K562 (cell line): ENCODE measurements around the gene LBH. TPM values are rescaled to one million over a fixed set of nuclear protein-coding genes. Genes with fewer than 3 reads are reported as not detected.
A peak's percentile ranks its signal among the peaks of the same experiment; 100 is the strongest.

Experiments used
- ATAC-seq: fragments of 200-7000 bp; cut with Tn5 transposase; 3 replicates; pipeline ENCODE4 v1.9.1; 2020; ENCODE audit warnings: moderate library complexity
- BruUV-seq: library from RNA; stranded (reverse); fragments of 400-500 nt; replicated peaks from 2 replicates; lab custom pipeline; 2021; lab: Mats Ljungman, UMichigan
- CTCF ChIA-PET: fragments of 300-600 bp; formaldehyde crosslinking; extraction: SDS; loops from one replicate; lab custom pipeline; 2021; ENCODE audit warnings: low intra/inter-chr PET ratio; lab: Yijun Ruan, JAX
- POLR2A ChIA-PET: fragments of 300-600, 350-650 bp; sonication (Branson Sonifier 250); formaldehyde crosslinking; extraction: SDS; loops from one replicate; lab custom pipeline; 2021; ENCODE audit warnings: antibody characterized with exemption, inconsistent platforms; lab: Yijun Ruan, JAX
- DNase-seq, 4 experiments: peaks; one replicate each; pipeline versions ENCODE4 v3.0.0 to v3.0.0-alpha.2; 2011 to 2018; ENCODE audit warnings: low spot score in 3 of 4, mixed read lengths in 3 of 4; ENCODE audit errors: extremely low read depth in 1 of 4
- FAIRE-seq: peaks from 2 replicates; lab custom pipeline; 2011; peaks lifted over from hg19 to GRCh38; lab: Jason Lieb, UNC
- H2AFZ ChIP-seq: 2 replicates; pipeline ENCODE4 v1.6.0; 2011; ENCODE audit warnings: low read depth, low read length, control low read depth, inconsistent platforms
- H3K27ac ChIP-seq: fragments of 200-600 bp; 3 replicates; pipeline ENCODE4 v1.8.0; 2011; ENCODE audit warnings: low read depth, mild to moderate bottlenecking, control low read depth, inconsistent platforms, low read length, moderate library complexity, mixed read lengths; ENCODE audit errors: extremely low read depth
- H3K27me3 ChIP-seq, 2 experiments: fragments of 300-600 bp in 1 of 2; 2 replicates in 1 of 2; 3 replicates in 1 of 2; pipeline versions ENCODE4 v1.6.0 to v1.8.0; 2011; ENCODE audit warnings: inconsistent platforms in 2 of 2, low read length in 2 of 2, mild to moderate bottlenecking in 1 of 2, mixed read lengths in 1 of 2, moderate library complexity in 1 of 2; ENCODE audit not compliant: control insufficient read depth in 2 of 2, insufficient read depth in 2 of 2
- H3K36me3 ChIP-seq: fragments of 300-600 bp; 3 replicates; pipeline ENCODE4 v1.8.0; 2011; ENCODE audit warnings: mild to moderate bottlenecking, low read length, inconsistent platforms; ENCODE audit not compliant: control insufficient read depth, insufficient read depth
- H3K4me1 ChIP-seq, 2 experiments: fragments of 200-600 bp in 1 of 2; replicated peaks in 1 of 2; 2 replicates in 1 of 2; 3 replicates in 1 of 2; pipeline versions ENCODE4 v1.5.1 to v1.8.0; 2011; ENCODE audit warnings: inconsistent platforms in 2 of 2, low read length in 2 of 2, mild to moderate bottlenecking in 1 of 2, mixed read lengths in 1 of 2, moderate library complexity in 1 of 2; ENCODE audit not compliant: control insufficient read depth in 2 of 2, insufficient read depth in 2 of 2
- H3K4me2 ChIP-seq: 2 replicates; pipeline ENCODE4 v1.6.1; 2011; ENCODE audit warnings: low read length, control low read depth, inconsistent platforms, mixed read lengths; ENCODE audit not compliant: insufficient read depth
- H3K4me3 ChIP-seq: fragments of 200-600 bp; sonication (generic), shearing (Covaris generic); 2 replicates; pipeline ENCODE4 v1.5.1; 2016; ENCODE audit warnings: control low read depth, inconsistent platforms
- H3K79me2 ChIP-seq: fragments of 200-600 bp; 3 replicates; pipeline ENCODE4 v1.8.0; 2011; ENCODE audit warnings: low read length, inconsistent platforms; ENCODE audit not compliant: control insufficient read depth, insufficient read depth
- H3K9ac ChIP-seq, 2 experiments: 2 replicates each; pipeline versions ENCODE4 v1.6.0 to v1.6.1; 2011; ENCODE audit warnings: low read depth in 2 of 2, low read length in 2 of 2, control low read depth in 1 of 2, inconsistent platforms in 1 of 2, mild to moderate bottlenecking in 1 of 2, mixed read lengths in 1 of 2; ENCODE audit not compliant: insufficient read depth in 1 of 2
- H3K9me1 ChIP-seq: one replicate; pipeline ENCODE4 v1.6.0; 2011; ENCODE audit warnings: inconsistent platforms, mild to moderate bottlenecking, low read length, moderate library complexity; ENCODE audit not compliant: control insufficient read depth, insufficient read depth
- H3K9me3 ChIP-seq: replicated peaks from 2 replicates; pipeline ENCODE4 v1.5.1; 2011; ENCODE audit warnings: low read depth, low read length, inconsistent platforms; ENCODE audit not compliant: control insufficient read depth, insufficient read depth
- H4K20me1 ChIP-seq: replicated peaks from 2 replicates; pipeline ENCODE4 v1.6.1; 2011; ENCODE audit warnings: low read length, inconsistent platforms, mixed read lengths; ENCODE audit not compliant: control insufficient read depth, insufficient read depth
- CBX1 ChIP-seq: sonication (generic); IDR thresholded peaks from 2 replicates; pipeline ENCODE4 v1.6.1; 2016; ENCODE audit warnings: antibody characterized with exemption, low read depth, mild to moderate bottlenecking
- MCM5 ChIP-seq: fragments of 450-650 bp; IDR thresholded peaks from 2 replicates; pipeline ENCODE4 v1.6.1; 2016; ENCODE audit warnings: low read depth
- RAD51 ChIP-seq: fragments of 450-650 bp; IDR thresholded peaks from 2 replicates; pipeline ENCODE4 v1.7.1; 2016; ENCODE audit warnings: low read depth, mild to moderate bottlenecking, borderline replicate concordance
- STAT5A ChIP-seq: IDR thresholded peaks from 2 replicates; pipeline ENCODE4 v1.6.1; 2012; ENCODE audit warnings: low read length, inconsistent platforms, borderline replicate concordance
- TFAM ChIP-seq: fragments of 250-450 bp; sonication (Bioruptor Pico); conservative IDR thresholded peaks from 2 replicates; pipeline ENCODE4 v1.5.0; 2021; ENCODE audit warnings: mild to moderate bottlenecking, moderate library complexity
- YBX1 ChIP-seq: fragments of 450-650 bp; IDR thresholded peaks from 2 replicates; pipeline ENCODE4 v1.7.1; 2016; ENCODE audit warnings: mild to moderate bottlenecking
- ZFP30 ChIP-seq: fragments of 250-450 bp; sonication (Bioruptor Pico); IDR thresholded peaks from 2 replicates; pipeline ENCODE4 v1.8.0; 2022; ENCODE audit warnings: moderate library complexity, mild to moderate bottlenecking, inconsistent platforms, borderline replicate concordance
- ZNF253 ChIP-seq: fragments of 250-450 bp; sonication (Bioruptor Pico); conservative IDR thresholded peaks from 2 replicates; pipeline ENCODE4 v1.6.1; 2021; ENCODE audit warnings: mild to moderate bottlenecking
- ZNF79 ChIP-seq: fragments of 250-450 bp; sonication (Bioruptor Pico); IDR thresholded peaks from 2 replicates; pipeline ENCODE4 v1.4.0; 2020; ENCODE audit warnings: low read depth, mild to moderate bottlenecking, moderate library complexity
- WGBS: fragments of 100-300 bp; shearing (Covaris generic); methylation state at CpG from one replicate; pipeline ENCODE4 v1.1.6; 2016; ENCODE audit warnings: low coverage, mixed read lengths; ENCODE audit not compliant: insufficient coverage; ENCODE audit errors: missing lambda C conversion rate; 5-methylcytosine and 5-hydroxymethylcytosine counted together
- in situ Hi-C: fragments of 300-500 bp; cut with MboI; formaldehyde crosslinking; loops from 4 replicates; pipeline ENCODE4 v1.15.0; 2018; ENCODE audit warnings: inconsistent platforms, mixed read lengths
- intact Hi-C: fragments of 100-400 bp; cut with micrococcal nuclease; formaldehyde crosslinking; loops from 2 replicates; pipeline ENCODE4 v1.14.2; 2022
- polyA plus RNA-seq, 8 experiments: library from polyadenylated mRNA; depleted of rRNA in 4 of 8; stranded (reverse) in 5 of 8; unstranded in 3 of 8; fragments of >200 nt; fragmentation: Nextera tagmentation in 2 of 8; fragmentation: Illumina TruSeq in 1 of 8; extraction: Ambion mirVana in 2 of 8; extraction: Trizol in 1 of 8; gene quantifications; 2 replicates each; pipeline versions ENCODE4 v1.2.1 to v1.2.3, GENCODE V29; 2011 to 2014; ENCODE audit warnings: inconsistent platforms in 1 of 8, missing spikeins in 1 of 8
- total RNA-seq, 7 experiments: library from RNA; depleted of rRNA in 6 of 7; stranded (reverse); fragments of >200 nt in 6 of 7; fragmentation: Illumina TruSeq in 2 of 7; extraction: Trizol in 2 of 7; gene quantifications; 2 replicates each; pipeline versions ENCODE4 v1.2.1 to v1.2.3, GENCODE V29; 2011 to 2021; ENCODE audit warnings: low replicate concordance in 1 of 7
- TF ChIP-seq, protein P1 (sequence below), 2 experiments: fragments of 450-650 bp; formaldehyde crosslinking in 1 of 2; IDR thresholded peaks; 2 replicates each; pipeline versions ENCODE4 v1.4.0 to v1.6.1; 2014 to 2020; ENCODE audit warnings: mild to moderate bottlenecking in 2 of 2, borderline replicate concordance in 1 of 2, low read depth in 1 of 2
- TF ChIP-seq, protein P2 (sequence below): fragments of 450-650 bp; IDR thresholded peaks from 2 replicates; pipeline ENCODE4 v1.6.1; 2017; ENCODE audit warnings: mild to moderate bottlenecking, moderate library complexity

LBH gene
- total and polyA plus RNA-seq, 9 of the 15 experiments (the other 6 are each of a cell fraction or from before 2014, with no cell fraction given) = 3.1 to 13.4 (median 7.4) TPM

DNA sequence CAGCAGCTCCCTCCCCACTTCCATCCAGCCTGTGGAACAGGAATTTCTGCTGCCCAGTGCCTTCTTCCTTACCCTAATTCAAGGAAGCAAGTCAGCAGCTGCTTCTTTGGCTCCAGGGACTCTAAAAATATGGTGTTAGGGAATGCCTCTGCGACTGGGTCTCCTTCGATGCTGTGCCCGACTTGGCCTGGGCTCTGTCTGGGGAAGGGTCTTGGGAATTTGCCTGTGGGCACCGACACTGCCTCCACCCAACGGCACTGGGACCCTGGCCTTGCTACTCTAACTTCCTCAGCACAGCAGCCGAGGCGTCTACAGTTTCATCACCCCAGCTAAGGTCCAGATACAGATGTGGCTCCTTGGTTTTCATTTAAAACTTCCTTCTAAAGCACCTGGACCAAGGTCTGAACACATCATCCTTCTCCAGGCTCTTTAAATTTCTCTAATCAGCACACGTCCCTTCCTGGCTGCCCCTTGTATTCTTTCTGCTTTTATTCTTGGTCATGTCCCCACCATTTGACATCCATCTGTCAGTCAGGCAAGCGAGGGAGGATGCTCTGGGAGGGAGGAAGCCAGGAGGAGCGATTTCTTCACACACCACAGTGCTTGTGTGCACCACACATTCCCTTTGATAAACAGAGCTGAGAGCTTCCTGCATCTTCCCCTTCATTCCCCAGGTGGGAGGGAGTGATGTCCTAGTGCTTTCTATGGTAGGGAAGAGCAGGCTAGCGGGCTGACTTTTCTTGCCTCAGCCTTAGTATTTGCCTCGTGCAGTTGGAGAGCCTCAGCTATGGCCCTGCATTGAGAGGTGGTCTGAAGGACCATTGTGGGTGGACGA lies 6.8 kb downstream of the LBH start:
- peaks cover 21 to 32% of the 10 kb centered on the region in 2 experiments; a peak in 4 of 5 replicates for H3K4me1 ChIP-seq
- in situ Hi-C loops (no loop called here), intact Hi-C loops (loop anchor here (10.0 kb wide), 1 partner anchor 207 kb away; the partner anchor contains the start of gene LCLAT1)
- ChIA-PET CTCF (no interaction called here), POLR2A (interaction anchor here (0.6 to 3.4 kb wide), 5 partner anchors 9 to 265 kb away, joined by 3 to 25 read pairs (median 4); no protein-coding TSS in a partner anchor)
- no peaks in the 10 kb centered on the region for H3K9me1 ChIP-seq
- BruUV-seq = no TSS peak
- ATAC-seq (no peak), DNase-seq (no peak), FAIRE-seq (no peak)
- H3K4me3 ChIP-seq = no peak overlapping the region
- peak overlapping the region in 1 of 2 experiments; percentile 29; a peak in 1 of 4 replicates for H3K9ac ChIP-seq
- WGBS = 55% methylated on average over 12 of the region's 13 CpGs
- H3K27ac ChIP-seq = no peak overlapping the region
- H3K79me2 ChIP-seq = peaks cover 5% of the 10 kb centered on the region; the same call in 1 of the 3 replicates
- H3K27me3 ChIP-seq = no peaks in the 10 kb centered on the region
- peaks cover 11% of the 10 kb centered on the region; the same call in 2 of the 3 replicates for H3K36me3 ChIP-seq
- H3K9me3 ChIP-seq = no peaks in the 10 kb centered on the region
- H4K20me1 ChIP-seq = peaks cover 8% of the 10 kb centered on the region; the same call in 1 of the 2 replicates
- no peak overlapping the region for H2AFZ ChIP-seq
- H3K4me2 ChIP-seq = no peak overlapping the region
- no peak for TF ChIP-seq CBX1
- no peak for TF ChIP-seq ZNF79 (CRISPR knock-in tag)
- TF ChIP-seq MCM5 = no peak
- TF ChIP-seq TFAM (CRISPR knock-in tag) = no peak
- TF ChIP-seq, protein P1, sequence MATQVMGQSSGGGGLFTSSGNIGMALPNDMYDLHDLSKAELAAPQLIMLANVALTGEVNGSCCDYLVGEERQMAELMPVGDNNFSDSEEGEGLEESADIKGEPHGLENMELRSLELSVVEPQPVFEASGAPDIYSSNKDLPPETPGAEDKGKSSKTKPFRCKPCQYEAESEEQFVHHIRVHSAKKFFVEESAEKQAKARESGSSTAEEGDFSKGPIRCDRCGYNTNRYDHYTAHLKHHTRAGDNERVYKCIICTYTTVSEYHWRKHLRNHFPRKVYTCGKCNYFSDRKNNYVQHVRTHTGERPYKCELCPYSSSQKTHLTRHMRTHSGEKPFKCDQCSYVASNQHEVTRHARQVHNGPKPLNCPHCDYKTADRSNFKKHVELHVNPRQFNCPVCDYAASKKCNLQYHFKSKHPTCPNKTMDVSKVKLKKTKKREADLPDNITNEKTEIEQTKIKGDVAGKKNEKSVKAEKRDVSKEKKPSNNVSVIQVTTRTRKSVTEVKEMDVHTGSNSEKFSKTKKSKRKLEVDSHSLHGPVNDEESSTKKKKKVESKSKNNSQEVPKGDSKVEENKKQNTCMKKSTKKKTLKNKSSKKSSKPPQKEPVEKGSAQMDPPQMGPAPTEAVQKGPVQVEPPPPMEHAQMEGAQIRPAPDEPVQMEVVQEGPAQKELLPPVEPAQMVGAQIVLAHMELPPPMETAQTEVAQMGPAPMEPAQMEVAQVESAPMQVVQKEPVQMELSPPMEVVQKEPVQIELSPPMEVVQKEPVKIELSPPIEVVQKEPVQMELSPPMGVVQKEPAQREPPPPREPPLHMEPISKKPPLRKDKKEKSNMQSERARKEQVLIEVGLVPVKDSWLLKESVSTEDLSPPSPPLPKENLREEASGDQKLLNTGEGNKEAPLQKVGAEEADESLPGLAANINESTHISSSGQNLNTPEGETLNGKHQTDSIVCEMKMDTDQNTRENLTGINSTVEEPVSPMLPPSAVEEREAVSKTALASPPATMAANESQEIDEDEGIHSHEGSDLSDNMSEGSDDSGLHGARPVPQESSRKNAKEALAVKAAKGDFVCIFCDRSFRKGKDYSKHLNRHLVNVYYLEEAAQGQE (IDR thresholded peaks at IDR 0.05; ENCODE audit: borderline replicate concordance) = no peak
- TF ChIP-seq, protein P1 (CRISPR knock-in tag; IDR thresholded peaks at IDR 0.05; ENCODE audit: low read depth) = no peak
- TF ChIP-seq, protein P2, sequence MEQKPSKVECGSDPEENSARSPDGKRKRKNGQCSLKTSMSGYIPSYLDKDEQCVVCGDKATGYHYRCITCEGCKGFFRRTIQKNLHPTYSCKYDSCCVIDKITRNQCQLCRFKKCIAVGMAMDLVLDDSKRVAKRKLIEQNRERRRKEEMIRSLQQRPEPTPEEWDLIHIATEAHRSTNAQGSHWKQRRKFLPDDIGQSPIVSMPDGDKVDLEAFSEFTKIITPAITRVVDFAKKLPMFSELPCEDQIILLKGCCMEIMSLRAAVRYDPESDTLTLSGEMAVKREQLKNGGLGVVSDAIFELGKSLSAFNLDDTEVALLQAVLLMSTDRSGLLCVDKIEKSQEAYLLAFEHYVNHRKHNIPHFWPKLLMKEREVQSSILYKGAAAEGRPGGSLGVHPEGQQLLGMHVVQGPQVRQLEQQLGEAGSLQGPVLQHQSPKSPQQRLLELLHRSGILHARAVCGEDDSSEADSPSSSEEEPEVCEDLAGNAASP = no peak
- no peak for TF ChIP-seq ZNF253 (CRISPR knock-in tag)
- no peak for TF ChIP-seq ZFP30
- TF ChIP-seq RAD51 = no peak
- no peak for TF ChIP-seq YBX1
- no peak for TF ChIP-seq STAT5A
